ENCODE measurements around the gene RB1. TPM values are rescaled to one million over a fixed set of nuclear protein-coding genes. Genes with fewer than 3 reads are reported as not detected.
A peak's percentile ranks its signal among the peaks of the same experiment; 100 is the strongest.

The RB1 gene
- total RNA-seq, 1 donor from 2014 or later = 36.2 TPM

- Mint-ChIP-seq H3K4me1 (ENCODE audit: unreplicated experiment) (peaks cover 4% of the 10 kb centered on the region), H3K4me3 (ENCODE audit: unreplicated experiment) (no peak overlapping the region), H3K9me3 (ENCODE audit: unreplicated experiment) (no peaks in the 10 kb centered on the region), H3K36me3 (ENCODE audit: low read depth, unreplicated experiment) (peaks cover 49% of the 10 kb centered on the region), H3K27ac (ENCODE audit: unreplicated experiment) (no peak overlapping the region), H3K27me3 (ENCODE audit: unreplicated experiment) (peaks cover 3% of the 10 kb centered on the region)
- DNase-seq (ENCODE audit: low spot score) = no peak
- no peak for TF ChIP-seq CTCF (IDR thresholded peaks at IDR 0.05; ENCODE audit: unreplicated experiment)
These were observed 181.9 kb downstream of the RB1 start for GRCh38 chr13:48485432-48485831.

GRCh38 chr13:48486362-48486761 lies 182.8 kb downstream of the RB1 start:
- DNase-seq (ENCODE audit: low spot score) = no peak
- Mint-ChIP-seq H3K36me3 (ENCODE audit: low read depth, unreplicated experiment) (peaks cover 51% of the 10 kb centered on the region), H3K9me3 (ENCODE audit: unreplicated experiment) (no peaks in the 10 kb centered on the region), H3K27me3 (ENCODE audit: unreplicated experiment) (peaks cover 3% of the 10 kb centered on the region), H3K4me3 (ENCODE audit: unreplicated experiment) (no peak overlapping the region), H3K4me1 (ENCODE audit: unreplicated experiment) (peaks cover 5% of the 10 kb centered on the region), H3K27ac (ENCODE audit: unreplicated experiment) (no peak overlapping the region)
- no peak for TF ChIP-seq CTCF (IDR thresholded peaks at IDR 0.05; ENCODE audit: unreplicated experiment)

DNA sequence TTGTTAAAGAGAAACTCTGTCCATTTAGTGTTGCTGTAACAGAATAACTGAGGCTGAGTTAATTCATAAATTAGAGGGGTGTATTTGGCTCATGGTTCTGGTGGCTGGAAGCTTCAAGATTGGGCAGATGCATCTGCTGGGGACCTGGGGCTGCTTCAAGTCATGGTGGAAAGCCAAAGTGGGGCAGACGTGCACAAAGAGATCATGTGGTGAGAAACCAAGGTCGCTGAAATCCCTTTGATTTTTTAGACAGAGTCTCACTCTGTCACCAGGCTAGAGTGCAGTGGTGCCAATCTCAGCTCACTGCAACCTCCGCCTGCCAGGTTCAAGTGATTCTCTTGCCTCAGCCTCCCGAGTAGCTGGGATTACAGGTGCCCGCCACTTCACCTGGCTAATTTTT lies 183.3 kb downstream of the RB1 start:
- no peak for DNase-seq (ENCODE audit: low spot score)
- peaks cover 3% of the 10 kb centered on the region for H3K27me3 Mint-ChIP-seq (ENCODE audit: unreplicated experiment)
- H3K36me3 Mint-ChIP-seq (ENCODE audit: low read depth, unreplicated experiment) = peaks cover 52% of the 10 kb centered on the region
- TF ChIP-seq CTCF (IDR thresholded peaks at IDR 0.05; ENCODE audit: unreplicated experiment) = no peak
- H3K27ac Mint-ChIP-seq (ENCODE audit: unreplicated experiment) = no peak overlapping the region
- no peak overlapping the region for H3K4me3 Mint-ChIP-seq (ENCODE audit: unreplicated experiment)
- H3K4me1 Mint-ChIP-seq (ENCODE audit: unreplicated experiment) = peaks cover 7% of the 10 kb centered on the region
- H3K9me3 Mint-ChIP-seq (ENCODE audit: unreplicated experiment) = no peaks in the 10 kb centered on the region

- Mint-ChIP-seq H3K27ac (ENCODE audit: unreplicated experiment) (no peak overlapping the region), H3K4me1 (ENCODE audit: unreplicated experiment) (peaks cover 7% of the 10 kb centered on the region), H3K9me3 (ENCODE audit: unreplicated experiment) (no peaks in the 10 kb centered on the region), H3K27me3 (ENCODE audit: unreplicated experiment) (peaks cover 3% of the 10 kb centered on the region), H3K36me3 (ENCODE audit: low read depth, unreplicated experiment) (peaks cover 50% of the 10 kb centered on the region), H3K4me3 (ENCODE audit: unreplicated experiment) (peak overlapping the region; percentile 77)
- no peak for TF ChIP-seq CTCF (IDR thresholded peaks at IDR 0.05; ENCODE audit: unreplicated experiment)
- no peak for DNase-seq (ENCODE audit: low spot score)
These were observed 184.4 kb downstream of the RB1 start for GRCh38 chr13:48487968-48488367.

DNA sequence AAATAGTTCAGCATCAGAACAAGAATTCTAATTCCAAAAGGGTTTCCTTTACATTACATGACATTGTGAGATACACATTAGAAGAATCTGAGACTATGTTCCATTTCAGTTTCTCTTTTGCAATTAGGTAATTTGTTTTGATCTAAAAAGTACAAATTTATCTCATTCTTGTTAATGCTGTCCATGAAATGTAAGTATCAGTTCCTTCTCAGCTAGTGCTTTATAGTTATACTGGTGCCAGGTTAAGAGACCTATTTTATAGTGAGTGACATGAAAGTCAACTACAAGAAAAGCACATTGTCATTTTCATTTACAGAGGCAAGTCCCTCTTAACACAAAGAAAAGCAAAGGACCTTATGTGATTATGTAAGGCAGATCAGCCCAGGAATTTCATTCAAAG lies 185.4 kb downstream of the RB1 start:
- H3K27me3 Mint-ChIP-seq (ENCODE audit: unreplicated experiment) = peaks cover 3% of the 10 kb centered on the region
- DNase-seq (ENCODE audit: low spot score) = no peak
- peaks cover 7% of the 10 kb centered on the region for H3K4me1 Mint-ChIP-seq (ENCODE audit: unreplicated experiment)
- no peaks in the 10 kb centered on the region for H3K9me3 Mint-ChIP-seq (ENCODE audit: unreplicated experiment)
- no peak overlapping the region for H3K4me3 Mint-ChIP-seq (ENCODE audit: unreplicated experiment)
- TF ChIP-seq CTCF (IDR thresholded peaks at IDR 0.05; ENCODE audit: unreplicated experiment) = no peak
- peaks cover 44% of the 10 kb centered on the region for H3K36me3 Mint-ChIP-seq (ENCODE audit: low read depth, unreplicated experiment)
- no peak overlapping the region for H3K27ac Mint-ChIP-seq (ENCODE audit: unreplicated experiment)

All from endothelial cell (in vitro differentiated cells).